Measurements from ENCODE around the gene ATP8B1. TPM values are rescaled to one million over a fixed set of nuclear protein-coding genes. Genes with fewer than 3 reads are reported as not detected.

The ATP8B1 gene
- total RNA-seq, 1 experiment from 2014 or later, result 62.3 TPM

DNA sequence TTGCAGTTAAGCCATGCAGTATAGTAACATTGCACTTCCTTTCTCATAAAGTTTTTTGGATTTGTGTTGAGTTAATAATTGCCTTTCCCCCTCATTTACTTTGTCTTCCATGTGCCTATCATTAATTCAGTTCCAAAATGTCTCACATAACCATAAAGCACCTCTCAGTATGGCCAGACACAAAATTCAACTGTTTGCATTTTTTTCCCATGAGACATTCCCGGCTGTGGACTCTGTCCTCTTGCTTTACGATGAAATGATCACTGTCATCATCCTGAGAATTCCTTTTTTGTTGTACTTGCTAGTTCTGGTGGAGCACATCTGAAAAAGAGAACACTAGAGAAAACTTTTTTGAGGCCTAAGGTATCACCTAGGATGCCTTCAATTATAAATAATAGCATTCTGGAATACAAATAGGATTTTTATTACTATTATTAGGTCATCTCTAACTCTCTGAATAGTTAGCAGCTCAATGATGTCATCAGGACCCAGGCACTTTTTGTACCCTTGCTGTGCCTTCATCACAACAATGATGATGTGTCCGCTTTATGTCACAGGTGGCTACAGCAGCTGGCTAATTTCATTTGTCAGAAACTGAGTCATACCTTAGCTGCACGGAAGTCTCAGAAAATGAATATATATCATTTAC lies 8.5 kb upstream of the ATP8B1 start:
- Mint-ChIP-seq H3K36me3 (ENCODE audit: insufficient read depth, unreplicated experiment) (no peaks in the 10 kb centered on the region), H3K27ac (ENCODE audit: unreplicated experiment) (no peak overlapping the region), H3K9me3 (ENCODE audit: low read depth, unreplicated experiment) (peaks cover 7% of the 10 kb centered on the region), H3K27me3 (ENCODE audit: unreplicated experiment) (no peaks in the 10 kb centered on the region), H3K4me1 (ENCODE audit: low read depth, unreplicated experiment) (peaks cover 48% of the 10 kb centered on the region), H3K4me3 (ENCODE audit: low read depth, unreplicated experiment) (no peak overlapping the region)
- no TSS peak for BruUV-seq (replicated peaks)
- no peak for DNase-seq
- intact Hi-C loops (cut with micrococcal nuclease; ENCODE audit: unreplicated experiment), result no loop called here
- TF ChIP-seq, protein P1, sequence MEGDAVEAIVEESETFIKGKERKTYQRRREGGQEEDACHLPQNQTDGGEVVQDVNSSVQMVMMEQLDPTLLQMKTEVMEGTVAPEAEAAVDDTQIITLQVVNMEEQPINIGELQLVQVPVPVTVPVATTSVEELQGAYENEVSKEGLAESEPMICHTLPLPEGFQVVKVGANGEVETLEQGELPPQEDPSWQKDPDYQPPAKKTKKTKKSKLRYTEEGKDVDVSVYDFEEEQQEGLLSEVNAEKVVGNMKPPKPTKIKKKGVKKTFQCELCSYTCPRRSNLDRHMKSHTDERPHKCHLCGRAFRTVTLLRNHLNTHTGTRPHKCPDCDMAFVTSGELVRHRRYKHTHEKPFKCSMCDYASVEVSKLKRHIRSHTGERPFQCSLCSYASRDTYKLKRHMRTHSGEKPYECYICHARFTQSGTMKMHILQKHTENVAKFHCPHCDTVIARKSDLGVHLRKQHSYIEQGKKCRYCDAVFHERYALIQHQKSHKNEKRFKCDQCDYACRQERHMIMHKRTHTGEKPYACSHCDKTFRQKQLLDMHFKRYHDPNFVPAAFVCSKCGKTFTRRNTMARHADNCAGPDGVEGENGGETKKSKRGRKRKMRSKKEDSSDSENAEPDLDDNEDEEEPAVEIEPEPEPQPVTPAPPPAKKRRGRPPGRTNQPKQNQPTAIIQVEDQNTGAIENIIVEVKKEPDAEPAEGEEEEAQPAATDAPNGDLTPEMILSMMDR (IDR thresholded peaks at IDR 0.05; ENCODE audit: unreplicated experiment), result no peak
- CTCF ChIA-PET, result no interaction called here

DNA sequence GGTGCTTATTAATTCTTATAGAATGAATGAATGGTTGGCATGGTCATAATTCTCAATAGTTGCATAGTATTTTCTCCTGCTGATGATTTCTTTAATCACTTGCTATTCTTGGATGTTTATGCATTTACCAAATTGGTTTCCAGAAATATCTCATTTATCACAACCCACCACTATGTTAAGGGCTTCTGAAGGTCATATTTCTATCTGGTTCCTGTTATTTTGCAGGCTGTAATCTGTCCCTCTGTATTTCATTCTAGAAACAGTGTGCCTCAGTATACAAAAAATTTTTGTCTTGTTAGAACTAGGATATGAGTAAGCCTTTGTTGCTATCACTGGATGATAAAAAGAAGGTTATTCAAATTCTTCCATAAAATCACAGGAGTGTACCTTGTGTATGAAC lies 6.1 kb upstream of the ATP8B1 start:
- BruUV-seq (replicated peaks), result no TSS peak
- TF ChIP-seq, protein P1 (IDR thresholded peaks at IDR 0.05; ENCODE audit: unreplicated experiment), result no peak
- H3K27me3 Mint-ChIP-seq (ENCODE audit: unreplicated experiment), result no peaks in the 10 kb centered on the region
- H3K4me3 Mint-ChIP-seq (ENCODE audit: low read depth, unreplicated experiment), result no peak overlapping the region
- H3K4me1 Mint-ChIP-seq (ENCODE audit: low read depth, unreplicated experiment), result peaks cover 55% of the 10 kb centered on the region
- H3K9me3 Mint-ChIP-seq (ENCODE audit: low read depth, unreplicated experiment), result peaks cover 7% of the 10 kb centered on the region
- intact Hi-C loops (cut with micrococcal nuclease; ENCODE audit: unreplicated experiment), result no loop called here
- CTCF ChIA-PET, result no interaction called here
- no peak overlapping the region for H3K27ac Mint-ChIP-seq (ENCODE audit: unreplicated experiment)
- H3K36me3 Mint-ChIP-seq (ENCODE audit: insufficient read depth, unreplicated experiment), result no peaks in the 10 kb centered on the region
- no peak for DNase-seq

DNA sequence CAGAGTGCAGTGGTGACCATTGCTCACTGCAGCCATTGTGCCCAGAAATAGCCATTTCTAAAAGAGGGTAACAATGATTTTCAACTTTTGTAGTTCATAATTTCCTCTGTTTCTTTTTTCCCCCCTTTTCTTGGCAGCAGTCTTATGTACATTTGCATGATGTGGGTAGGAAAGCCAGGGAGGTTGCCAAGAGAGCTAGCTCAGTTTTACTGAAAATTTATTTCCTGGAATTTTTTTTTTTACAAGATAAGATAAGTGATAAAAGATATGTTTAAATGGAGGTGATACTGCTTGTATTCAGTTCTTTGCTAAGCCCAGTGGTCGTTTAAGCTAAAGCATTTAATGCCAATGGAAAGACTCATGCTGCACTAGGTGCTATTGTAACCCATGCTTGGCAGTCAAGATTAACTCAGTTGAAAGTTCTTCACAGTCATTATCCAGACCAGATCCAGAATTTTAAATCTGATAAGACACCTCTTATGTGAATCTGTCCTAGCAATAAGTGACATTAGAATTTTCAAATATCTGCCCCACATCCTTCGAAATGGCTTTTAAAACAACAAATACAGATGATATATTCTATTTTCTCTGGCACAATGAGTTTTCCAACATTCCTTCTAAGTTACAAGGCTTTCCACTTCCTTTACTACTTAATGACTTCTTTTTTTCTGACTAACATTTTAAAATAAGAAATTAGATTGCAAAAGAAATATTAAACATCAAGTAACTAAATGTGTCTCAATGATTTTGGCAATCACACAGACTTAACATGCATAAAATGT lies 4.4 kb upstream of the ATP8B1 start:
- peaks cover 2% of the 10 kb centered on the region for H3K9me3 Mint-ChIP-seq (ENCODE audit: low read depth, unreplicated experiment)
- DNase-seq, result no peak
- H3K27ac Mint-ChIP-seq (ENCODE audit: unreplicated experiment), result no peak overlapping the region
- intact Hi-C loops (cut with micrococcal nuclease; ENCODE audit: unreplicated experiment), result no loop called here
- H3K36me3 Mint-ChIP-seq (ENCODE audit: insufficient read depth, unreplicated experiment), result peaks cover 16% of the 10 kb centered on the region
- TF ChIP-seq, protein P1 (IDR thresholded peaks at IDR 0.05; ENCODE audit: unreplicated experiment), result no peak
- H3K27me3 Mint-ChIP-seq (ENCODE audit: unreplicated experiment), result no peaks in the 10 kb centered on the region
- peaks cover 40% of the 10 kb centered on the region for H3K4me1 Mint-ChIP-seq (ENCODE audit: low read depth, unreplicated experiment)
- BruUV-seq (replicated peaks), result no TSS peak
- CTCF ChIA-PET, result interaction anchor here (1.0 to 1.4 kb wide), 2 partner anchors 9 to 13 kb away, joined by 3 to 4 read pairs; no protein-coding TSS in a partner anchor
- H3K4me3 Mint-ChIP-seq (ENCODE audit: low read depth, unreplicated experiment), result no peak overlapping the region

DNA sequence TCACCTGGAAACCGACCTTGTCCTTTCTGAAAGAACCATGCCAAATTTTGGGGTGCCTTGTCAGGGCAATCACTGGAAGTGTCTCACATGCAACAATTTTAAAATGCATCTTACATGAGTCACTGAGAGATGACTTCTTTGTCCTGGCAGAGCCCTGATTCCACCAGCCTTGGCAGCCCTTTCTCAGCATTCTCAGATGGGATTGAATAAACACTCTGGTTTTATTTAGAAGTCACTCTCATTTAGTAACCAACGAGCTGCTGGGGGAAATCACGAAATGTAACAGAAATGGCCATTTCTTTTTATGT lies 3.8 kb upstream of the ATP8B1 start:
- Mint-ChIP-seq H3K4me3 (ENCODE audit: low read depth, unreplicated experiment) (no peak overlapping the region), H3K27me3 (ENCODE audit: unreplicated experiment) (no peaks in the 10 kb centered on the region), H3K9me3 (ENCODE audit: low read depth, unreplicated experiment) (peaks cover 2% of the 10 kb centered on the region), H3K4me1 (ENCODE audit: low read depth, unreplicated experiment) (peaks cover 39% of the 10 kb centered on the region), H3K27ac (ENCODE audit: unreplicated experiment) (peak overlapping the region; percentile 42), H3K36me3 (ENCODE audit: insufficient read depth, unreplicated experiment) (peaks cover 22% of the 10 kb centered on the region)
- BruUV-seq (replicated peaks), result no TSS peak
- DNase-seq, result no peak
- CTCF ChIA-PET, result interaction anchor here (1.0 to 1.4 kb wide), 2 partner anchors 8 to 13 kb away, joined by 3 to 4 read pairs; no protein-coding TSS in a partner anchor
- intact Hi-C loops (cut with micrococcal nuclease; ENCODE audit: unreplicated experiment), result no loop called here
- TF ChIP-seq, protein P1 (IDR thresholded peaks at IDR 0.05; ENCODE audit: unreplicated experiment), result no peak
